Fibroblast of skin of right biceps (primary cell): ENCODE data around the gene ZNF675.
"Not testable (repeated sequence)": the region's sequence is repeated elsewhere in the genome, so short reads cannot be mapped to it uniquely, and the experiment has no call there.

Experiments used
- DNase-seq: peaks from one replicate; pipeline ENCODE4 v3.0.0-alpha.2; 2013

ZNF675 gene

DNA sequence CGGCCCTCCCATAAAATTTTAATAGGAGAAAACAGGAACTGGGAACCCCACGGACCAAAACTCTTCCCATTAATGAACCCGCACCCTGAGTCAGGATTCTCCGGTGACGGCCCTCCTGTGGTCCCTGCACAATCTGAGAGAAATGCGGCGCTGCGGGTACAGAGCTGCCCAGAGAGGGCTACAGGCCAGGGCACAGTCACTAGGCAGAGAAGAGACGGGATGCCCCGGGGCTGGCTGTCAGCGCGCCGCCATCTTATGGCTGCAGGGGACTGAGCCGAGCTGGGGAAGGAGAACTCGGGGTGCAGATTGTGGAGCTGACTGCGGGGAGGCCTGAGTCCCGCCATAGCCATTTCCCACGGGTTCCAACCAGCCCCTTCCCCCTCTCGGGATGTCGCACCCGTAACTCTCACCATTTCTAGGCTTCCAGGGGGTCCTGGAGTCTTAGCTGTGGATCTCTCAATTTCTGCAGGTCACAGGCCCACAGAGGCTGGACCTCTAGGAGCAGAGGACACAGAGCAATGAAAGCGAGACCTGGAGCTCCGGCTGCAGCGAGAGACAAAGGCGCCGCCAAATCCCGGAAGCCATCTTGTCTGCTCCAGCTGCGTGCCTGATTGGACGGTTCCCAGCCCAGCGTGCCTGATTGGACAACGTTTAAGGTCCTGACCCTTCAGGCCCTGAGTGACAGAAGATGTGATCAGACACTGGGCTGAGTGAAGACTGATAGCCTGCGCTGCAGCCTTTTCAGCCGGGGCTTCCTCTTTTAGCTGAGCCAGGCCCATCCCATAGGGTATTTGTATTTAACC is at the start of gene ZNF675:
TSS of gene ZNF675 (minus strand) at position 592 of the 803 bp plus-strand sequence. CDS start at position 413, 179 bp downstream.
- peak; percentile 94 for DNase-seq

GRCh38 chr19:23730729-23731465 is 43.9 kb upstream of the ZNF675 start:
- not testable (repeated sequence) for DNase-seq

GRCh38 chr19:23724161-23724560 is 37.1 kb upstream of the ZNF675 start:
- not testable (repeated sequence) for DNase-seq

DNA sequence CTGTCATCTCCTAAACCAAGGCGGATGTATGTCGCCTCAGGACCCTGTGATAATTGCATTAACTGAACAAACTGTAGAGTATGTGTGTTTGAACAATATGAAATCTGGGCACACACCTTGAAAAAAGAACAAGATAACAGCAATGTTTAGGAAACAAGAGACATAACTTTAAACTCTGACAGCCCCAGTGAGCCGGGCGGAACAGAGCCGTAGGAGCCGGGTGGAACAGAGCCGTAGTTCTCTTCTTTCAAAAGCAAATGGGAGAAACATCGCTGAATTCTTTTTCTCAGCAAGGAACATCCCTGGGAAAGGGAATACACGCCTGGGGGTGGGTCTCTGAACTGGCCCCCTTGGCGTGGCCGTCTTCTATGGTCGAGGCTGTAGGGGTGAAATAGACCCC is 31.8 kb upstream of the ZNF675 start:
- DNase-seq = no peak

DNA sequence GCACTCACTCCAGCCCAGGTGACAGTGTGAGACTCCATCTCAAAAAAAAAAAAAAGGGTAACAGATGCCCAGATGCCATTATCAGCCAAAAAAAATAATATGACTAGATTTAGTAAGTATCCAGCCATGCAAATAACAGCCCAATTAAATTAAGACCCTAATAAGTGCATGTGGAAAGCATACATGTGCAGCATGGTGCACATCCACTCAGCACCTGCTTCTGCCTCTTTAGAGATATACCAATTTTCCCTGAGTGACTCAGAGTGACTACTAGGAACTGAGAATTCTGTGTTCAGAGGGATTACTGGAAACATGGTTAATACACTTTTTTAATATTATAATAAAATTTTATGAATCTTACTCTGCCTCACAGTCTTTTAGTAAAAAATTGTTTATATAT is 29.8 kb upstream of the ZNF675 start:
- DNase-seq = no peak

DNA sequence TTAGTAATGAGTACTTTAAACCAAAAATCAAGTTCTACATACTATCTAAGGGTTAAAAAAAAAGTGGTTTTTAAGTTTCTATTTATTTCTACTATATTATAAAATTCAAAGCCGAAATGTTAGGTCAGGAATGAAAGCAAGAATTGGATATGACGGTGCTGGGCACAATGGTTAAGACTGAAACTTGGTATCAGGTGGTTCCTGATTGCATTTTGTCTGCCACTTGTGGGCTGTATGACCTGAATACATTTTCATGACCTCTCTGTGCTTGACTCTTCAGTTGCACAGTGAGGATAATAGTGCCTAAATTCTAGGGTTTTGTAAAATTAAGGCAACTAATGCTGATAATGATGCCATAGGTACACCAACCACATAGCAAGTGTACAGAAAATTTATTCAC is 22.3 kb upstream of the ZNF675 start:
- DNase-seq = no peak

DNA sequence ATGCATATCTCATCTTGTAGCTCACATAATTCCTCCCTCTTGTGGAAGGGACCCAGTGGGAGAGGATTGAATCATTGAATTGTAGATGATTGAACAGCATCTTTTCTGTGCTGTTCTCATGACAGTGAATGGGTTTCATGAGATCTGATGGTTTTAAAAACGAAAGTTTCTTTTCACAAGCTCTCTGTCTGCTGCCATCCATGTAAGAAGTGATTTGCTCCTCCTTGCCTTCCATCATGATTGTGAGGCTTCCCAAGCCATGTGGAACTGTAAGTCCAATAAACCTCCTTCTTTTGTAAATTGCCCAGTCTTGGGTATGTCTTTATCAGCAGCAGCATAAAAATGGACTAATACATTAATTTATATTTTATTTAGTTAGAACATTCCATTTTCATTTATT is 19.6 kb upstream of the ZNF675 start:
- no peak for DNase-seq

- DNase-seq = no peak
These were observed 12.5 kb upstream of the ZNF675 start for GRCh38 chr19:23699521-23699860.

GRCh38 chr19:23698711-23699520 is 11.9 kb upstream of the ZNF675 start:
- no peak for DNase-seq

DNA sequence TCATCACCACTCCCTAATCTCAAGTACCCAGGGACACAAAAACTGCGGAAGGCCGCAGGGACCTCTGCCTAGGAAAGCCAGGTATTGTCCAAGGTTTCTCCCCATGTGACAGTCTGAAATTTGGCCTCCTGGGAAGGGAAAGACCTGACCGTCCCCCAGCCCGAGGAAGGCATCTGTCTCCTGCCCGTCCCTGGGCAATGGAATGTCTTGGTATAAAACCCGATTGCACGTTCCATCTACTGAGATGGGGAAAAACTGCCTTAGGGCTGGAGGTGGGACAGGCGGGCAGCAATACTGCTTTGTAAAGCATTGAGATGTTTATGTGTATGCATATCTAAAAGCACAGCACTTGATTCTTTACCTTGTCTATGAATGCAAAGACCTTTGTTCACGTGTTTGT is 5.9 kb upstream of the ZNF675 start:
- DNase-seq = not testable (repeated sequence)

- DNase-seq = no peak
These were observed 13.9 kb downstream of the ZNF675 start for GRCh38 chr19:23673132-23673531.

GRCh38 chr19:23668606-23669005 is 18.4 kb downstream of the ZNF675 start:
- not testable (repeated sequence) for DNase-seq

DNA sequence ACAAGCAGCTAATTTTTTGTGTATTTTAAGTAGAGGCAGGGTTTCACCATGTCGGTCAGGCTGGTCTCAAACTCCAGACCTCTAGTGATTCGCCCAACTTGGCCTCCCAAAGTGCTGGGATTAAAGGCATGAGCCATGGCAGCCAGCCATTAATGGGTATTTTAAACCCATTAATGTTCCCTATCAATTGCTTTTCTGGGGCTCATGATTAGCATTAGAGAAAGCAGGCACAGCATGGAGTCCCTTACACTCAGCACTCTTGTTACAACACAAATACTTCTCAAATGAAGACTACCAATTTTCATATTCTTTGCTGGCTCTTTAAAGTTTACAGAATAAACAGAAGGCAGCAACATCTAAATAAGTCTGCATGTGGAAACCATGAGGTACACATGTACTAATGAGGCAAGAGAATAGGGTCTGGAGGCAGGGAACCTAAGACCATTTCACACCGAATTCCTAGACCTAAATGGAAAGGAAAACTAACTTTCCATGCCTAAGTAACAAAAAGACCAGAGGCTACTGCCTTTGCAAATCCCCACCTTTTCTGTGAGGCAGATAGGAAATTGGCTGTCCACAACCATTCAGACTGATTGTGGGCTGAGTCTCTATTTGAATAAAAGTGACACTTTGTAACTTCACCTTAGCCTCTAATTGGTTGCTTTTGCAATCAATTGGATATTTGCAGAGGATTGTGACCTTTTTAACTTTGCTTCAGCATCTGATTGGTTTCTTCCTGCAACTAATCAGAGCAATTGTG is 21.2 kb downstream of the ZNF675 start:
- no peak for DNase-seq

DNA sequence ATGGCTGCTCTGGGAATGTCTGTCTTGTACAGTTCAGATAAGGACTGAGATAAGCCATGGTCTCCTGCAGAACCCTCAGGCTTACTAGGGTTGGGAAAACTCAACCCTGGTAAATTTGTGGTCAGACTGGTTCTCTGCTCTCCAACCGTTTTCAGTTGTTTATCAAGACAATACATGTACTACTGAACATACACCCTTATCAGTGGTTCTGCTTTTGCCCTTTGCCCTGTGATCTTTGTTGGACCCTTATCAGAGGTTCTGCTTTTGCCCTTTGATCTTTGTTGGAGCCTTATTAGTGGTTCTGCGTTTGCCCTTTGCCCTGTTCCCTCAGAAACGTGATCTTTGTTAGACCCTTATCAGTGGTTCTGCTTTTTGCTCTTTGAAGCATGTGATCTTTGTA is 37.2 kb downstream of the ZNF675 start:
- DNase-seq = not testable (repeated sequence)
